ENCODE results near the gene BBS9. TPM values are rescaled to one million over a fixed set of nuclear protein-coding genes. Genes with fewer than 3 reads are reported as not detected.
"Not testable (repeated sequence)": the region's sequence is repeated elsewhere in the genome, so short reads cannot be mapped to it uniquely, and the experiment has no call there.

The BBS9 gene
- polyA plus RNA-seq, 2 donors: 2.6 to 3.7 TPM

DNA sequence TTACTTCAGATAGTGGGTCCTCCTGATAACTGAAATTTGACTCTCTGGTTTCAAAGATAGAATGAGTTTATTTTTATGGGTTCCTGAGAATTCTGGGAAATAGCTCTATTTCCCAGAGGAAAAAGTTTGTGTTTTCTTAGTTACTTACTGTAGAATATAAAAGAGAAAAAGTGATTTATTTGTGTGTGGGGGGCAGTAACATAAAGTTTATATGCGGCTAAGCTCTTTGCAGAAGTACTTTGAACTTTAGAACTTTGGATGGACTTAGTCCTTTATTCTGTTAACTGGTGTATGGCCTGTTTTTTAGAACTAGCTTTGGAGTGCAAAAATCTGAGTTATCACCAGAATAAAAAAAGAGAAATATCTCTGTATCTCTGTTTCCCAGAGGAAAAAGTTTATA lies 157.1 kb downstream of the BBS9 start:
- Histone ChIP-seq H3K4me3 (ENCODE audit: low read depth in 1 of 2, low read length in 2 of 2) (no peak overlapping the region), H3K36me3 (ENCODE audit: control insufficient read depth in 2 of 2, insufficient read depth in 2 of 2, low read length in 1 of 2) (no peaks in the 10 kb centered on the region), H3K9me3 (ENCODE audit: control insufficient read depth in 2 of 2, insufficient read depth in 1 of 2, low read depth in 1 of 2, low read length in 1 of 2) (peaks cover 2 to 3% of the 10 kb centered on the region in 2 donors), H3K27me3 (ENCODE audit: control insufficient read depth in 1 of 2, insufficient read depth in 2 of 2, low read length in 2 of 2) (no peaks in the 10 kb centered on the region), H3K27ac (ENCODE audit: low read depth in 2 of 2, low read length in 1 of 2) (no peak overlapping the region), H3K4me1 (ENCODE audit: control insufficient read depth in 2 of 2, insufficient read depth in 2 of 2, low read length in 1 of 2) (no peaks in the 10 kb centered on the region)
- whole genome bisulfite sequencing, 2 donors: 85 to 95% methylated on average over 1 of the region's 1 CpG

- WGBS, 2 donors: 85 to 90% methylated on average over 3 of the region's 3 CpGs
- Histone ChIP-seq H3K4me3 (ENCODE audit: low read depth in 1 of 2, low read length in 2 of 2) (no peak overlapping the region), H3K36me3 (ENCODE audit: control insufficient read depth in 2 of 2, insufficient read depth in 2 of 2, low read length in 1 of 2) (no peaks in the 10 kb centered on the region), H3K27me3 (ENCODE audit: control insufficient read depth in 1 of 2, insufficient read depth in 2 of 2, low read length in 2 of 2) (no peaks in the 10 kb centered on the region), H3K4me1 (ENCODE audit: control insufficient read depth in 2 of 2, insufficient read depth in 2 of 2, low read length in 1 of 2) (no peaks in the 10 kb centered on the region), H3K9me3 (ENCODE audit: control insufficient read depth in 2 of 2, insufficient read depth in 1 of 2, low read depth in 1 of 2, low read length in 1 of 2) (peaks cover 2 to 3% of the 10 kb centered on the region in 2 donors), H3K27ac (ENCODE audit: low read depth in 2 of 2, low read length in 1 of 2) (no peak overlapping the region)
Measured at GRCh38 chr7:33287738-33288137, 158.4 kb downstream of the BBS9 start.

- no peaks in the 10 kb centered on the region for H3K4me1 ChIP-seq (ENCODE audit: control insufficient read depth in 2 of 2, insufficient read depth in 2 of 2, low read length in 1 of 2)
- H3K27ac ChIP-seq (ENCODE audit: low read depth in 2 of 2, low read length in 1 of 2): no peak overlapping the region
- H3K4me3 ChIP-seq (ENCODE audit: low read depth in 1 of 2, low read length in 2 of 2): no peak overlapping the region
- no peaks in the 10 kb centered on the region for H3K36me3 ChIP-seq (ENCODE audit: control insufficient read depth in 2 of 2, insufficient read depth in 2 of 2, low read length in 1 of 2)
- no peaks in the 10 kb centered on the region for H3K27me3 ChIP-seq (ENCODE audit: control insufficient read depth in 1 of 2, insufficient read depth in 2 of 2, low read length in 2 of 2)
- H3K9me3 ChIP-seq (ENCODE audit: control insufficient read depth in 2 of 2, insufficient read depth in 1 of 2, low read depth in 1 of 2, low read length in 1 of 2): peaks cover 0 to 5% of the 10 kb centered on the region in 2 donors
- 97 to 98% methylated on average over 2 of the region's 2 CpGs for WGBS, 2 donors
Measured at GRCh38 chr7:33298848-33299247, 169.5 kb downstream of the BBS9 start.

GRCh38 chr7:33299425-33299824 lies 170.1 kb downstream of the BBS9 start:
- WGBS, 2 donors: 88% methylated on average over 2 of the region's 2 CpGs
- Histone ChIP-seq H3K4me1 (ENCODE audit: control insufficient read depth in 2 of 2, insufficient read depth in 2 of 2, low read length in 1 of 2) (no peaks in the 10 kb centered on the region), H3K27ac (ENCODE audit: low read depth in 2 of 2, low read length in 1 of 2) (no peak overlapping the region), H3K9me3 (ENCODE audit: control insufficient read depth in 2 of 2, insufficient read depth in 1 of 2, low read depth in 1 of 2, low read length in 1 of 2) (peaks cover 0 to 5% of the 10 kb centered on the region in 2 donors), H3K4me3 (ENCODE audit: low read depth in 1 of 2, low read length in 2 of 2) (no peak overlapping the region), H3K36me3 (ENCODE audit: control insufficient read depth in 2 of 2, insufficient read depth in 2 of 2, low read length in 1 of 2) (no peaks in the 10 kb centered on the region), H3K27me3 (ENCODE audit: control insufficient read depth in 1 of 2, insufficient read depth in 2 of 2, low read length in 2 of 2) (no peaks in the 10 kb centered on the region)

- 89 to 96% methylated on average over 1 of the region's 1 CpG for WGBS, 2 donors
Measured at GRCh38 chr7:33300131-33300530, 170.8 kb downstream of the BBS9 start.

GRCh38 chr7:33300742-33301141 lies 171.4 kb downstream of the BBS9 start:
- Histone ChIP-seq H3K4me3 (ENCODE audit: low read depth in 1 of 2, low read length in 2 of 2) (no peak overlapping the region), H3K36me3 (ENCODE audit: control insufficient read depth in 2 of 2, insufficient read depth in 2 of 2, low read length in 1 of 2) (no peaks in the 10 kb centered on the region), H3K27ac (ENCODE audit: low read depth in 2 of 2, low read length in 1 of 2) (no peak overlapping the region), H3K27me3 (ENCODE audit: control insufficient read depth in 1 of 2, insufficient read depth in 2 of 2, low read length in 2 of 2) (no peaks in the 10 kb centered on the region), H3K4me1 (ENCODE audit: control insufficient read depth in 2 of 2, insufficient read depth in 2 of 2, low read length in 1 of 2) (no peaks in the 10 kb centered on the region), H3K9me3 (ENCODE audit: control insufficient read depth in 2 of 2, insufficient read depth in 1 of 2, low read depth in 1 of 2, low read length in 1 of 2) (peaks cover 0 to 5% of the 10 kb centered on the region in 2 donors)

More at GRCh38 chr7:33300131-33300530, 170.8 kb downstream of the BBS9 start:
- H3K4me1 ChIP-seq (ENCODE audit: control insufficient read depth in 2 of 2, insufficient read depth in 2 of 2, low read length in 1 of 2): no peaks in the 10 kb centered on the region
- H3K27me3 ChIP-seq (ENCODE audit: control insufficient read depth in 1 of 2, insufficient read depth in 2 of 2, low read length in 2 of 2): no peaks in the 10 kb centered on the region
- H3K4me3 ChIP-seq (ENCODE audit: low read depth in 1 of 2, low read length in 2 of 2): no peak overlapping the region
- no peaks in the 10 kb centered on the region for H3K36me3 ChIP-seq (ENCODE audit: control insufficient read depth in 2 of 2, insufficient read depth in 2 of 2, low read length in 1 of 2)
- H3K9me3 ChIP-seq (ENCODE audit: control insufficient read depth in 2 of 2, insufficient read depth in 1 of 2, low read depth in 1 of 2, low read length in 1 of 2): peaks cover 0 to 5% of the 10 kb centered on the region in 2 donors
- no peak overlapping the region for H3K27ac ChIP-seq (ENCODE audit: low read depth in 2 of 2, low read length in 1 of 2)

DNA sequence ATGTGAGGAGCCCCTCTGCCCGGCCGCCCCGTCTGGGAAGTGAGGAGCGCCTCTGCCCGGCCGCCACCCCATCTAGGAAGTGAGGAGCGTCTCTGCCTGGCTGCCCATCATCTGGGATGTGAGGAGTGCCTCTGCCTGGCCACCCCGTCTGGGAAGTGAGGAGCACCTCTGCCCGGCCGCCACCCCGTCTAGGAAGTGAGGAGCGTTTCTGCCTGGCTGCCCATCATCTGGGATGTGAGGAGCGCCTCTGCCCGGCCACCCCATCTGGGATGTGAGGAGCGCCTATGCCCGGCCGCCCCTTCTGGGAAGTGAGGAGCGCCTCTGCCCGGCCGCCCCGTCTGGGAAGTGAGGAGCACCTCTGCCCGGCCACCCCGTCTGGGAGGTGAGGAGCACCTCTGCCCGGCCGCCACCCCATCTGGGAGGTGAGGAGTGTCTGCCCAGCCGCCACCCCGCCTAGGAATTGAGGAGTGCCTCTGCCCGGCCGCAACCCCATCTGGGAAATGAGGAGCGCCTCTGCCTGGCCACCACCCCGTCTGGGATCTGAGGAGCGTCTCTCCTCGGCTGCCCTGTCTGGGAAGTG lies 174.7 kb downstream of the BBS9 start:
- not testable (repeated sequence) for H3K36me3 ChIP-seq (ENCODE audit: control insufficient read depth in 2 of 2, insufficient read depth in 2 of 2, low read length in 1 of 2)

GRCh38 chr7:33307205-33307604 lies 177.8 kb downstream of the BBS9 start:
- Histone ChIP-seq H3K36me3 (ENCODE audit: control insufficient read depth in 2 of 2, insufficient read depth in 2 of 2, low read length in 1 of 2) (no peaks in the 10 kb centered on the region), H3K9me3 (ENCODE audit: control insufficient read depth in 2 of 2, insufficient read depth in 1 of 2, low read depth in 1 of 2, low read length in 1 of 2) (no peaks in the 10 kb centered on the region), H3K27ac (ENCODE audit: low read depth in 2 of 2, low read length in 1 of 2) (no peak overlapping the region), H3K27me3 (ENCODE audit: control insufficient read depth in 1 of 2, insufficient read depth in 2 of 2, low read length in 2 of 2) (no peaks in the 10 kb centered on the region), H3K4me1 (ENCODE audit: control insufficient read depth in 2 of 2, insufficient read depth in 2 of 2, low read length in 1 of 2) (no peaks in the 10 kb centered on the region), H3K4me3 (ENCODE audit: low read depth in 1 of 2, low read length in 2 of 2) (no peak overlapping the region)

More for the DNA sequence above, 174.7 kb downstream of the BBS9 start:
- not testable (repeated sequence) for H3K4me3 ChIP-seq (ENCODE audit: low read depth in 1 of 2, low read length in 2 of 2); H3K27me3 ChIP-seq (ENCODE audit: control insufficient read depth in 1 of 2, insufficient read depth in 2 of 2, low read length in 2 of 2); H3K9me3 ChIP-seq (ENCODE audit: control insufficient read depth in 2 of 2, insufficient read depth in 1 of 2, low read depth in 1 of 2, low read length in 1 of 2); H3K4me1 ChIP-seq (ENCODE audit: control insufficient read depth in 2 of 2, insufficient read depth in 2 of 2, low read length in 1 of 2); H3K27ac ChIP-seq (ENCODE audit: low read depth in 2 of 2, low read length in 1 of 2)
- WGBS, 2 donors: 96% methylated on average over 31 to 33 of the region's 33 CpGs

GRCh38 chr7:33310546-33310945 lies 181.2 kb downstream of the BBS9 start:
- Histone ChIP-seq H3K4me1 (ENCODE audit: control insufficient read depth in 2 of 2, insufficient read depth in 2 of 2, low read length in 1 of 2) (no peaks in the 10 kb centered on the region), H3K4me3 (ENCODE audit: low read depth in 1 of 2, low read length in 2 of 2) (no peak overlapping the region), H3K27ac (ENCODE audit: low read depth in 2 of 2, low read length in 1 of 2) (no peak overlapping the region), H3K36me3 (ENCODE audit: control insufficient read depth in 2 of 2, insufficient read depth in 2 of 2, low read length in 1 of 2) (no peaks in the 10 kb centered on the region), H3K9me3 (ENCODE audit: control insufficient read depth in 2 of 2, insufficient read depth in 1 of 2, low read depth in 1 of 2, low read length in 1 of 2) (no peaks in the 10 kb centered on the region), H3K27me3 (ENCODE audit: control insufficient read depth in 1 of 2, insufficient read depth in 2 of 2, low read length in 2 of 2) (no peaks in the 10 kb centered on the region)
- WGBS, 2 donors: 52 to 55% methylated on average over 1 of the region's 1 CpG

- WGBS, 2 donors: 86 to 94% methylated on average over 4 of the region's 4 CpGs
- H3K36me3 ChIP-seq (ENCODE audit: control insufficient read depth in 2 of 2, insufficient read depth in 2 of 2, low read length in 1 of 2): no peaks in the 10 kb centered on the region
- no peaks in the 10 kb centered on the region for H3K27me3 ChIP-seq (ENCODE audit: control insufficient read depth in 1 of 2, insufficient read depth in 2 of 2, low read length in 2 of 2)
- no peaks in the 10 kb centered on the region for H3K9me3 ChIP-seq (ENCODE audit: control insufficient read depth in 2 of 2, insufficient read depth in 1 of 2, low read depth in 1 of 2, low read length in 1 of 2)
- no peak overlapping the region for H3K27ac ChIP-seq (ENCODE audit: low read depth in 2 of 2, low read length in 1 of 2)
- H3K4me3 ChIP-seq (ENCODE audit: low read depth in 1 of 2, low read length in 2 of 2): no peak overlapping the region
- no peaks in the 10 kb centered on the region for H3K4me1 ChIP-seq (ENCODE audit: control insufficient read depth in 2 of 2, insufficient read depth in 2 of 2, low read length in 1 of 2)
Measured at GRCh38 chr7:33325754-33326484, 196.6 kb downstream of the BBS9 start.
